Effector CD8-positive, alpha-beta T cell (primary cell): ENCODE measurements around the gene MPO.

Experiments used
- DNase-seq: peaks from one replicate; lab custom pipeline; 2025; lab: John Stamatoyannopoulos, UW
- total RNA-seq, 4 experiments: gene quantifications; one replicate each; lab custom pipeline; 2026; lab: John Stamatoyannopoulos, UW

The MPO gene
- total RNA-seq = 0 to 0.36 (median 0.04) reads per million in 4 experiments

GRCh38 chr17:58280480-58281217 lies at the start of gene MPO:
Gene MPO (minus strand): TSS chr17:58280935. CDS start chr17:58280758, 177 bp downstream.
- no peak for DNase-seq

- no peak for DNase-seq
Observed at GRCh38 chr17:58329810-58330537, 49.2 kb upstream of the MPO start.

GRCh38 chr17:58329035-58329809 lies 48.5 kb upstream of the MPO start:
- peak; percentile 43 for DNase-seq

GRCh38 chr17:58328195-58329034 lies 47.7 kb upstream of the MPO start, which contains the start of gene TSPOAP1:
Gene TSPOAP1 (minus strand): TSS chr17:58328795. CDS start chr17:58327920, 875 bp downstream.
- peak; percentile 54 for DNase-seq

- DNase-seq = peak; percentile 17
Observed at GRCh38 chr17:58327363-58328194, 46.8 kb upstream of the MPO start.

DNA sequence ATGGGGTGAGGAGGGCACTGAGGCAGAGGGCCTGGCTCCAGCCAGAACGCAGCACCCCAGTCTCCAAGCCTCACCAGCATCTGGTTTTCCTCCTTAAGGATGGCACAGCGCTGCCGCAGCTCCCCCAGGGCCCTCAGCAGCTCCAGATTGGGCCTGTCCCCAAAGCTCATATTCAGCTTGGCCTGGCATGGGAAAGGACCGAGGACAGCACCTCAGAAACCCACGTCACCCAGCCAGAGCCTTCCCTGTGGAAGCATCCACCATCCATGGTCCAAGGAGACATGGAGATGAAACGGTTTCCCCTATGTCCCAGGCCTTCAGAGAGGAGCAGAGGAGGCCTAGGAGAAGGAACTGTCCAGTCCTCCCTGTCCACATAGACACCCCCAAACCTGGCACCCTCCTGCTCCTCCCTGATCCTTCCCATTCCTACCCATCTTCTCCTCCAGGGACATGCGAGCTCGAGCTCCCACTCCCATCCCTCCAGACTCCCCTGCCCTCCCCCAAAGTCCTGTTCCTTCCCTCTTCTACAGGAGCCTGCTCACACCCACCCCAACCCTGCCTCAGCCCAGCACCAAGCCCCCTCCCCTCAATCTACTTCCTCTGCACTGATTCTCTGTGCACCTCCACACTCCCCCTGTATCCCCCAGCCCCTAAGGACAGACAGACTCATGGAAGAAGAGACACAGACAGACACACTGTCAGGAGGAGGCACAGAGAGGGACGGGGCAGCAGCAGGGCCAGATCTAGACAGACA lies 46.1 kb upstream of the MPO start:
- DNase-seq = no peak

GRCh38 chr17:58325976-58326468 lies 45.3 kb upstream of the MPO start:
- DNase-seq = no peak

- DNase-seq = no peak
Observed at GRCh38 chr17:58325289-58325726, 44.6 kb upstream of the MPO start.

GRCh38 chr17:58324409-58325288 lies 43.9 kb upstream of the MPO start:
- DNase-seq = no peak

DNA sequence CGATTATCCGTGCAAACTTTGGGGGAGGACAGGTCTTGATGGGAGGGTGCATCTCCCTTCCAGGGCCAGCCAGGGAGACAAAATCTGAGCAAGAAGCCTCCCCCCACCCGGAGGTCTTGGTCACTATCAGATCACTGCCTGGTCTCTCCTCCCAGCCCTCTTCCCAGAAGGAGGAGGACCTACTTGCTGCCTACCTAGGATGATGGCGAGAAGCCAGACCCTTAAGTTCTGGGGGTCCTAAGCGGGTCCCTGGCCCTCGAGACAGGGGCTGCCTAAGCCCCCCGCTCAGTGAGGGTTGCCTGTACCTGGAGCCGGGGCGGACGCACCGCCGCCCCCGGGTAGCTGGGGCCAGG lies 43.3 kb upstream of the MPO start:
- DNase-seq = no peak

- no peak for DNase-seq
Observed at GRCh38 chr17:58323366-58324055, 42.8 kb upstream of the MPO start.

GRCh38 chr17:58322581-58323185 lies 41.9 kb upstream of the MPO start:
- no peak for DNase-seq

GRCh38 chr17:58321571-58322525 lies 41.1 kb upstream of the MPO start:
- no peak for DNase-seq

- DNase-seq = no peak
Observed at GRCh38 chr17:58320570-58321323, 40.0 kb upstream of the MPO start.

DNA sequence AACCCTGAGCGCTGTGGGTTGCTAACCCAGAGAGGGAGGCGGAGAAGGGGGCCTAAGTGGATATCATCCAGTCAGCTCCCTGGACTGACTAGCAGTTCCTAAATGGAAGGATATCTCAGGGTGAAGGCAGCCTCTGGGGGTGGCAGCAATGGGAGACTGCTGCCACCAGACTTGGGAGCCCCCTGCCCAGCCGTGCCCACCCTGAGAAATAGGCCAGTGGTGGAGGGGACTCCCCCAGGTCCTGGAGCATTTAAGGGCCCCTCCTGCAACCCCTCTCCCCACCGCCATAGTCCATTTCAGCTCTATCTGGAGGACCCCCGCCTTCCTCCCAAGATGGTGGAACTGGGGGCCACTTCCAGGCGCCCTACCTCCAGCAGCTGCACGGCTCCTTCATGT lies 39.4 kb upstream of the MPO start:
- DNase-seq = no peak
